ENCODE results near the gene HYDIN.

HYDIN gene

GRCh38 chr16:70758786-70759185, 471.7 kb downstream of the HYDIN start:
- DNase-seq = no peak

All from hippocampal formation (tissue), 2 donors.